NCI-H1436 treated with DMSO at 0.1 percent for 48 hours (cell line): ENCODE measurements around the gene PCDH15.

ENCODE experiments used
- DNase-seq: peaks from one replicate; lab custom pipeline; 2025; lab: John Stamatoyannopoulos, UW

The PCDH15 gene

GRCh38 chr10:54372179-54372578 is 428.9 kb downstream of the PCDH15 start:
- no peak for DNase-seq

- DNase-seq = no peak
These were observed 432.0 kb downstream of the PCDH15 start for GRCh38 chr10:54368984-54369383.

GRCh38 chr10:54363390-54363789 is 437.6 kb downstream of the PCDH15 start:
- no peak for DNase-seq

- DNase-seq = no peak
These were observed 459.0 kb downstream of the PCDH15 start for GRCh38 chr10:54342058-54342457.

- DNase-seq = no peak
These were observed 465.7 kb downstream of the PCDH15 start for GRCh38 chr10:54335296-54335695.

- no peak for DNase-seq
These were observed 481.7 kb downstream of the PCDH15 start for GRCh38 chr10:54319341-54319740.

GRCh38 chr10:54318470-54318869 is 482.6 kb downstream of the PCDH15 start:
- no peak for DNase-seq

- no peak for DNase-seq
These were observed 486.6 kb downstream of the PCDH15 start for GRCh38 chr10:54314430-54314829.

- DNase-seq = no peak
These were observed 516.4 kb downstream of the PCDH15 start for GRCh38 chr10:54284526-54285193.

- no peak for DNase-seq
These were observed 519.0 kb downstream of the PCDH15 start for GRCh38 chr10:54282012-54282411.

- DNase-seq = no peak
These were observed 534.6 kb downstream of the PCDH15 start for GRCh38 chr10:54266395-54266794.

GRCh38 chr10:54262726-54263125 is 538.3 kb downstream of the PCDH15 start:
- DNase-seq = no peak

GRCh38 chr10:54259104-54259503 is 541.9 kb downstream of the PCDH15 start:
- DNase-seq = no peak

- DNase-seq = no peak
These were observed 566.2 kb downstream of the PCDH15 start for GRCh38 chr10:54234832-54235231.

- DNase-seq = no peak
These were observed 597.6 kb downstream of the PCDH15 start for GRCh38 chr10:54203401-54203800.

- no peak for DNase-seq
These were observed 603.0 kb downstream of the PCDH15 start for GRCh38 chr10:54198051-54198450.

GRCh38 chr10:54194806-54195205 is 606.2 kb downstream of the PCDH15 start:
- DNase-seq = no peak

- no peak for DNase-seq
These were observed 641.1 kb downstream of the PCDH15 start for GRCh38 chr10:54159924-54160323.

GRCh38 chr10:54148508-54148907 is 652.5 kb downstream of the PCDH15 start:
- no peak for DNase-seq

GRCh38 chr10:54139819-54140428 is 661.1 kb downstream of the PCDH15 start:
- DNase-seq = no peak

- no peak for DNase-seq
These were observed 663.6 kb downstream of the PCDH15 start for GRCh38 chr10:54137396-54137795.

- DNase-seq = no peak
These were observed 667.8 kb downstream of the PCDH15 start for GRCh38 chr10:54133203-54133602.

- no peak for DNase-seq
These were observed 669.2 kb downstream of the PCDH15 start for GRCh38 chr10:54131833-54132232.

- DNase-seq = no peak
These were observed 670.6 kb downstream of the PCDH15 start for GRCh38 chr10:54130394-54130793.
